Left ventricle myocardium inferior (tissue), 1 donor: ENCODE measurements around the gene EPHX1. TPM values are rescaled to one million over a fixed set of nuclear protein-coding genes. Genes with fewer than 3 reads are reported as not detected.
A peak's percentile ranks its signal among the peaks of the same experiment; 100 is the strongest.

ENCODE experiments used
- DNase-seq: peaks from one replicate; pipeline ENCODE4 v3.0.0-alpha.2; 2020
- H3K27ac ChIP-seq: fragments of 200-600 bp; replicated peaks from 2 replicates; pipeline ENCODE4 v1.8.0; 2021
- H3K27me3 ChIP-seq: fragments of 200-600 bp; 2 replicates; pipeline ENCODE4 v1.8.0; 2021; ENCODE audit warnings: low read depth
- H3K36me3 ChIP-seq: fragments of 200-600 bp; 2 replicates; pipeline ENCODE4 v1.8.0; 2021
- H3K4me1 ChIP-seq: fragments of 200-600 bp; 2 replicates; pipeline ENCODE4 v1.8.0; 2021
- H3K4me3 ChIP-seq: fragments of 200-600 bp; 2 replicates; pipeline ENCODE4 v1.8.0; 2021; ENCODE audit warnings: mild to moderate bottlenecking, moderate library complexity
- H3K9me3 ChIP-seq: fragments of 200-600 bp; replicated peaks from 2 replicates; pipeline ENCODE4 v1.8.0; 2021
- intact Hi-C: fragments of 100-400 bp; cut with micrococcal nuclease; formaldehyde crosslinking; loops from one replicate; pipeline ENCODE4 v1.11.0; 2022
- total RNA-seq: library from RNA; stranded (reverse); fragmentation: NEBNext Ultra II Directional; extraction: Animal tissue kit (Norgen Biotek cat#: 25700); gene quantifications from one replicate; pipeline ENCODE4 v1.2.1, GENCODE V29; 2021
- TF ChIP-seq, protein P1 (sequence below): fragments of 200-600 bp; IDR thresholded peaks from 2 replicates; pipeline ENCODE4 v1.8.0; 2021; ENCODE audit warnings: antibody characterized with exemption, mild to moderate bottlenecking, borderline replicate concordance
- donor health status: DM: no; HTN: yes; CAD: no; lungs with severe emphysema.

The EPHX1 gene
- total RNA-seq, 1 donor from 2014 or later: 49.7 TPM

DNA sequence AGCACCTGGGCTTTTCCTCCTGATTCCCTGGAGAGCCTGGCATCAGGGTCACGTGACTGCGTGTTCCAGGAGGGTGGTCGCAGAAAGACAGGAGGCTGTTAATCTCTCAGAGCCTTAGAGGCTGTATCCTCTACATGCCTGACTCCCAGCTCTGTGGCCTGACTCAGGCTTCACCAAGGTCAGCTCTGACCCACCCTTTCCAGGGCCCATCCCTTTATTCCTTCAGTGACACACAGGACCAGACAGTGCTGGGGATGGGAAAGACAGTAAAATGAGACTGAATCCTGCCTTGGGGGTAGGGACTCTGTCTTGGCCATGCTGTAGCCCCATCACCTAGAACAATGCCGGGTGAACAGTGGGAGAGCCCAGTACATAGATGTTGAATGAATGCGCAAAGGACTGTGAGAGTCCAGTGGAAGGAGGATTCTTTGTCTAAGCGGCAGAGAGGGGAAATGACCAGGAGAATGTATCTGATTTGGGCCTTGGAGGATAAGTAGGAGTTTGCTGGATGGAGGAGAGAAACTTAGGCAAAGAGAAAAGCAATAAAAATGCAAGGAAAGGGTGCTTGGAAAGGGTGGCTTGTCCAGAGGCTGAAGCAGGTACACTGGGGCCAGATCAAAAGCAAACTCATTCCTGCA, 33.0 kb downstream of the EPHX1 start:
- TF ChIP-seq, protein P1, sequence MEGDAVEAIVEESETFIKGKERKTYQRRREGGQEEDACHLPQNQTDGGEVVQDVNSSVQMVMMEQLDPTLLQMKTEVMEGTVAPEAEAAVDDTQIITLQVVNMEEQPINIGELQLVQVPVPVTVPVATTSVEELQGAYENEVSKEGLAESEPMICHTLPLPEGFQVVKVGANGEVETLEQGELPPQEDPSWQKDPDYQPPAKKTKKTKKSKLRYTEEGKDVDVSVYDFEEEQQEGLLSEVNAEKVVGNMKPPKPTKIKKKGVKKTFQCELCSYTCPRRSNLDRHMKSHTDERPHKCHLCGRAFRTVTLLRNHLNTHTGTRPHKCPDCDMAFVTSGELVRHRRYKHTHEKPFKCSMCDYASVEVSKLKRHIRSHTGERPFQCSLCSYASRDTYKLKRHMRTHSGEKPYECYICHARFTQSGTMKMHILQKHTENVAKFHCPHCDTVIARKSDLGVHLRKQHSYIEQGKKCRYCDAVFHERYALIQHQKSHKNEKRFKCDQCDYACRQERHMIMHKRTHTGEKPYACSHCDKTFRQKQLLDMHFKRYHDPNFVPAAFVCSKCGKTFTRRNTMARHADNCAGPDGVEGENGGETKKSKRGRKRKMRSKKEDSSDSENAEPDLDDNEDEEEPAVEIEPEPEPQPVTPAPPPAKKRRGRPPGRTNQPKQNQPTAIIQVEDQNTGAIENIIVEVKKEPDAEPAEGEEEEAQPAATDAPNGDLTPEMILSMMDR: no peak
- no peaks in the 10 kb centered on the region for H3K9me3 ChIP-seq
- no peak overlapping the region for H3K4me3 ChIP-seq
- intact Hi-C loops: loop anchor here (5.0 kb wide), 1 partner anchor 61 kb away; no protein-coding TSS in a partner anchor
- DNase-seq: no peak
- H3K27me3 ChIP-seq: no peaks in the 10 kb centered on the region
- H3K36me3 ChIP-seq: peaks cover 90% of the 10 kb centered on the region
- H3K4me1 ChIP-seq: peaks cover 24% of the 10 kb centered on the region
- peak overlapping the region; percentile 15 for H3K27ac ChIP-seq

DNA sequence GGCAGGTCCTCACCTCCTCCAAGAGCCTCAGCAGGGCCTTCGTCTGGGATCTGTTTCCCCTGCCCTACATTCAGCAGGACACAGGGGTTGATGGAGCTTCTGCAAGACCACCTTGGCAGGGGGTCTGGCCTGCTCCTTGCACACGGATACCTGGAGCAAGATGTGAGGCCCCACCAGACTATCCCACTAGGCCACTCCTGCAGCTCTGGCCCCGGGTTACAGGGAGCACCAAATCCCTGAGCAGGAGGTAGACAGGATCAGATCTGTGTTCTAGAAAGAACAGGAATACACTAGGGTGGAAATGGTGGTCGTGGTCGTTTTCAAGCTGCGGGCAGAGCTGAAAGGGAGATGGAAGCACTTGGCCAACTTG, 33.5 kb downstream of the EPHX1 start:
- Histone ChIP-seq H3K9me3 (no peaks in the 10 kb centered on the region), H3K27me3 (no peaks in the 10 kb centered on the region), H3K4me1 (peaks cover 29% of the 10 kb centered on the region), H3K4me3 (no peak overlapping the region), H3K27ac (no peak overlapping the region), H3K36me3 (peaks cover 90% of the 10 kb centered on the region)
- TF ChIP-seq, protein P1: no peak
- no peak for DNase-seq
- intact Hi-C loops: loop anchor here (5.0 kb wide), 1 partner anchor 61 kb away; no protein-coding TSS in a partner anchor

DNA sequence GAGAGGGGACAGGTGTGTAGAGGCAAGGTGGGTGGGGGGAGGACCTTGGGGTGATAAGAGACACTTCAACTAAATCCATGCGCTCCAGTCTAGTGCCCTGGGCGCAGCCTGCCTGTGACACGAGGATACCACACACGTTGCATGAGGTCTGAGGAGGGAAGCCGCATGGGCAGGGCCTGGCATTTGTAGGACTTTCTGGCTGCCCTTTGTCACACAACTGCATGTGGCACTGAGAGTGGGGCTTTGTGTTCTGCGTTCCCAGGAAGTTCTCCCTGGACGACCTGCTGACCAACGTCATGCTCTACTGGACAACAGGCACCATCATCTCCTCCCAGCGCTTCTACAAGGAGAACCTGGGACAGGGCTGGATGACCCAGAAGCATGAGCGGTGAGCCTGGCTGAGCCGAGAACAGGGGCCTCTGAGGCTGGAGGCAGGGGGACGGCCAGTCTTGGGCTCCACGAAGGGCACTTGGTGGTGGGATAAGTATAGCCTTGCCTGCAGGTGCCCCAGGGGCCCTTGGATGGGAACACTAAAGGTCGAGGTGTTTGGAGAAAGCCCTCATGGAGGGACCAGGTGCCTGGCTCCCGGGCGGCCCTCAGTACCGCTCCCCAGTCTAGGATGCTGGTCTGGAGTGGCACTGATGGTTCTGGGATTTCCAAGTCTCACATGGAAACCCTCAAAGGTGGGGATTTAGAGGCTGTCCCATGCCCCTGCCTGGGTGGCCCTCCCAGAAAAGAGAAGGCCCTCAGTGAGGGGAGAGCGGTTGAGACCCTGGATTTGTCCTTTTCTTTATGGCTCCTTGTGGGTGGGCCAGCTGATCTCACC, 34.5 kb downstream of the EPHX1 start:
- no peak overlapping the region for H3K4me3 ChIP-seq
- intact Hi-C loops: loop anchor here (5.0 kb wide), 1 partner anchor 62 kb away; no protein-coding TSS in a partner anchor
- H3K27ac ChIP-seq: peak overlapping the region; percentile 58
- TF ChIP-seq, protein P1: no peak
- no peak for DNase-seq
- peaks cover 81% of the 10 kb centered on the region for H3K36me3 ChIP-seq
- H3K9me3 ChIP-seq: no peaks in the 10 kb centered on the region
- no peaks in the 10 kb centered on the region for H3K27me3 ChIP-seq
- peaks cover 36% of the 10 kb centered on the region for H3K4me1 ChIP-seq

DNA sequence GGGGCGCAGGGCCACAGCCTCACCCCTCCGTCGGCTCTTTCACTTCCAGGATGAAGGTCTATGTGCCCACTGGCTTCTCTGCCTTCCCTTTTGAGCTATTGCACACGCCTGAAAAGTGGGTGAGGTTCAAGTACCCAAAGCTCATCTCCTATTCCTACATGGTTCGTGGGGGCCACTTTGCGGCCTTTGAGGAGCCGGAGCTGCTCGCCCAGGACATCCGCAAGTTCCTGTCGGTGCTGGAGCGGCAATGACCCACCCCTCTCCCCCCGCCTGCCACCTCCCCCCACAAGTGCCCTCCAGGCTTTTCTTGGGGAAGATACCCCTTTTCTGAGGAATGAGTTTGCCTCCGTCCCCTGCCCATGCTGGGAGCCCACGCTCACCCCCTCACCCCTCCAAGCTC, 35.2 kb downstream of the EPHX1 start:
- Histone ChIP-seq H3K27ac (peak overlapping the region; percentile 58), H3K36me3 (peaks cover 77% of the 10 kb centered on the region), H3K9me3 (no peaks in the 10 kb centered on the region), H3K27me3 (no peaks in the 10 kb centered on the region), H3K4me3 (no peak overlapping the region), H3K4me1 (peaks cover 42% of the 10 kb centered on the region)
- no peak for DNase-seq
- TF ChIP-seq, protein P1: no peak
- intact Hi-C loops: no loop called here

DNA sequence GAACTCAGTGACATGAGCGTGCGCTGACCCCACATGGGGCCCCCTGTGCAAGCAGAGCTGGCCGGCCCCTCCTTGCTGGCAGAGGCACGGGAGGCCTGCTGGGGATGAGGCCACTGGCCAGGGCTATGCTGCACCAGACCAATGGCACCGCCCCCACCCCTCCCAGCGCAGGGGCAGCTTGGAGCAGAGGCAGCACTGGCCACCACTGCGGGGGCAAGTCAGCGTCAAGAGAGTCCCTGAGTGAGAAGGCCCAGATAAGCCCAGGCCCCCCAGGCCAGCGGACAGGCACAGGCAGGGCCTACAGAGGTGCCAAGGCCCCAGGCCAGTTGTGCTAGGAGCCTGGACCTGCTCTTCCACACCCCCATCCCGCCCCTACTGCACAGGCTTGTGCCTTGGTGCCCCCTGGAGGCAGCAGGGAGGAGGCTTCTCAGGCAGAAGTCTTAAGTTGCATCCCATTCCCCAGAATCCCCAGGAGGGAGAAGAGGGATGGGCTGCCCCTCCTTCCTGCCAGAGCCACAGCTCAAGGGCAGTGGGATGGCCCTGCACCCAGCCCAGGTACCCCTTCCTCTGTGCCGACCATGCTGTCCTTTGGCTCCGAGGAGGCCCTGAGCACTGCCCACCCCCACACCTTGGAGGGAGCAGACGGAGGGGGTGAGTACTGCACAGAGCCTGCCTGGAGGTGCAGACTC, 35.8 kb downstream of the EPHX1 start:
- peak overlapping the region; percentile 58 for H3K27ac ChIP-seq
- intact Hi-C loops: no loop called here
- peaks cover 43% of the 10 kb centered on the region for H3K4me1 ChIP-seq
- DNase-seq: peak; percentile 78
- TF ChIP-seq, protein P1: peak; percentile 82
- no peaks in the 10 kb centered on the region for H3K9me3 ChIP-seq
- H3K27me3 ChIP-seq: no peaks in the 10 kb centered on the region
- H3K4me3 ChIP-seq: no peak overlapping the region
- H3K36me3 ChIP-seq: peaks cover 71% of the 10 kb centered on the region
